ENCODE measurements around the gene ATXN1.

ATXN1 gene

GRCh38 chr6:16718356-16718755, 42.9 kb downstream of the ATXN1 start:
- TF ChIP-seq GATA2 (IDR thresholded peaks at IDR 0.05; ENCODE audit: low read depth, low read length) = no peak
- TF ChIP-seq GATA3 (IDR thresholded peaks at IDR 0.05; ENCODE audit: low read depth, low read length) = no peak

DNA sequence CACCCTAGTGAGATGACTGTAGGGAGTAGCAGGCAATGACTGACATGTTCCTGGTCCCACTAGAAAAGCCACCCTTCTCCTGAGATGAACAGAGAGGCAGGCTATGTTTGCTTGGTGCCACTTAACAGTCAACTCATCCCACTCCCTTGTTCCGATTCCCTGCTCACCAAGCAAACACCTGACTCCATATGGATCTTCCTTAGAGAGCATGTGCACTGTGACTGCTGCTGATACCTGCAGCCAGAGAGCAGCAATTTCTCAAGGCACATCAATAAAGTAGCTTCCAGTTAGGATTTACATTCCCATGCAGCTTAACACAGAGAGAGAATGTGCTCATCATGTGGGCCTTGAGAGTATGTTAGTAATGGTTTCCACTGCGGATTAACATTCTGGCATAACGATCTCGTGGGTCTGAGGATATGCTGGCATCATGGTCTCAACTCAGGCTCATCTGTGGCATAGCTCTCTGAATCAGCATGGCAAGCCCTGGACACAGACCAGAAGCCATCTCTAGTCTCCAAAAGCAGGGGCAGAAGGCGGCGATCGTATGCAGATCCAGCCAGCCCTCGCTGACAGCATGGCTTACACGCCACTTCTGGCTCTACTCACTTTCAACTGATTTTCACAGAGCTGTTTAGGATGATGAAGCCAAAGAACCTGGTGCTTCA, 43.9 kb downstream of the ATXN1 start:
- no peak for TF ChIP-seq GATA2 (IDR thresholded peaks at IDR 0.05; ENCODE audit: low read depth, low read length)
- TF ChIP-seq GATA3 (IDR thresholded peaks at IDR 0.05; ENCODE audit: low read depth, low read length) = no peak

- no peak for TF ChIP-seq GATA2 (IDR thresholded peaks at IDR 0.05; ENCODE audit: low read depth, low read length)
- TF ChIP-seq GATA3 (IDR thresholded peaks at IDR 0.05; ENCODE audit: low read depth, low read length) = no peak
Measured at GRCh38 chr6:16716321-16716858, 44.9 kb downstream of the ATXN1 start.

DNA sequence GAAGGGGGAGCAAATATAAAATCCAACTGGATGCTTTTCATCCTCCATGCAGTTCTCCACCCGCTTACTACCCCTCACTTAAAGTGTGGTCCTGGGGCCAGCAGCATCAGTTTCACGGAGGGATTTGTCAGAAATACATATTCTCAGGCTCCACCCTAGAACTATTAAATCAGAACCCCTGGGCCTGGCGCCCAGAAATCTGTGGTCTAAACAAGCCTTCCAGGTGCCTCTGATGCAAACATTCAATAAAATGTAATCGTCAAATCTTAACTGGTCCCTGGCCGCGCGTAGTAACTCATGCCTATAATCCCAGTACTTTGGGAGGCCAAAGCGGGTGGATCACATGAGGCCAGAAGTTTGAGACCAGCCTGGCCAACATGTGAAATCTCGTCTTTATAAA, 47.7 kb downstream of the ATXN1 start:
- TF ChIP-seq GATA3 (IDR thresholded peaks at IDR 0.05; ENCODE audit: low read depth, low read length) (no peak), GATA2 (IDR thresholded peaks at IDR 0.05; ENCODE audit: low read depth, low read length) (no peak)

- TF ChIP-seq GATA3 (IDR thresholded peaks at IDR 0.05; ENCODE audit: low read depth, low read length) (no peak), GATA2 (IDR thresholded peaks at IDR 0.05; ENCODE audit: low read depth, low read length) (no peak)
Measured at GRCh38 chr6:16712931-16713484, 48.3 kb downstream of the ATXN1 start.

DNA sequence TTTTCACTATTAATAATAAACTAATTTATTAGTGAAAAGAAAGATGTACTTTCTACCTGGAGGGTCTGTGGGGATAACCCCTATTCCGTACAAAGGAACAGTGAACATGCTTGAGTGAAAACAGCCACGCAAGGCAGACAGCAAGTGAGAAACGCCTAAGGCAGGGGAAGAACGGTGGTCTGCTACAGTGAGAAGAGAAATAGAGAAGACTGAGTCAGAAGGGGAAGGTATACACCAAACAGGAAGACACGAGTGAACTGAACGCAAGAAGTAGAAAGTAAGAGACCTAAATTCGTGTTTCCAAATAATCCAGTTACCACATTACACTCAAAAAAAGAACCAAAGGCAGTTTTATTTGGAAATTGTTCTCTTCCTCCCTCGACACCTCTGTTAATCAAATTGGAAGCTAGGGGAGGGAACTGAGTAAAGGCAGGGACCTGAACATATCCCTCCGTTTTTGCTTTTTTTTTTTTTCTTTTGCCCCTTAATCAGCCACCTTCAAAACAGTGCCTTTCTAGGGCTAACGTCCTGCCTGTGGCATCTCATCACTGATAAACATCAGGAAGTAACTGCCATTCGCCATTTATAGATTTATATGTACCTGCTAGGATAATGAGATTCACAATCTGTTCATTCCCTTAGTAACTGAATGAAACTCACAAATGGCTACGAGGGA, 48.9 kb downstream of the ATXN1 start:
- TF ChIP-seq GATA3 (IDR thresholded peaks at IDR 0.05; ENCODE audit: low read depth, low read length) (peak; percentile 37; the same call in 1 of the 2 replicates), GATA2 (IDR thresholded peaks at IDR 0.05; ENCODE audit: low read depth, low read length) (peak; percentile 63)

- no peak for TF ChIP-seq GATA3 (IDR thresholded peaks at IDR 0.05; ENCODE audit: low read depth, low read length)
- TF ChIP-seq GATA2 (IDR thresholded peaks at IDR 0.05; ENCODE audit: low read depth, low read length) = peak; percentile 29; the same call in 1 of the 2 replicates
Measured at GRCh38 chr6:16711546-16712254, 49.6 kb downstream of the ATXN1 start.

GRCh38 chr6:16706911-16707783, 54.1 kb downstream of the ATXN1 start:
- TF ChIP-seq GATA3 (IDR thresholded peaks at IDR 0.05; ENCODE audit: low read depth, low read length) = no peak
- no peak for TF ChIP-seq GATA2 (IDR thresholded peaks at IDR 0.05; ENCODE audit: low read depth, low read length)

DNA sequence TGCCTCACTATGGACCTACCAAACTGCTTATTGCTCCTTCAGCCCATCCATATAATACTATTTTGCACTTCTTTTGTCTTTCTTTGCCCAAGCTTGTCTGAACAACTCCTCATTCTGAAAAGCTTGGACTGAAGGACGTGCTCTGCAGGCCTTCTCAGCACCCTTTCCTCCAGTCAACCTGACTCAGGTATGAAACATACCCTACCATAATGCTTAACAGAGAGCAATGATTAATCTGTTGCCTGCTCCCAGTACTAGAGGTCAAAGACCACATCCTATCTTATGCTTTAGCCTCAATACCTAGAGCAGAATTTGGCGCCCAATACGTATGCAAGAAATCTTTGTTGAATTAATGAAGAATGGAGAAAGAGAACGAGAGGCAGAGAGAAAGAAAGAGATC, 55.2 kb downstream of the ATXN1 start:
- TF ChIP-seq GATA2 (IDR thresholded peaks at IDR 0.05; ENCODE audit: low read depth, low read length) (no peak), GATA3 (IDR thresholded peaks at IDR 0.05; ENCODE audit: low read depth, low read length) (no peak)

- TF ChIP-seq GATA2 (IDR thresholded peaks at IDR 0.05; ENCODE audit: low read depth, low read length) (no peak), GATA3 (IDR thresholded peaks at IDR 0.05; ENCODE audit: low read depth, low read length) (no peak)
Measured at GRCh38 chr6:16705081-16705993, 55.9 kb downstream of the ATXN1 start.

DNA sequence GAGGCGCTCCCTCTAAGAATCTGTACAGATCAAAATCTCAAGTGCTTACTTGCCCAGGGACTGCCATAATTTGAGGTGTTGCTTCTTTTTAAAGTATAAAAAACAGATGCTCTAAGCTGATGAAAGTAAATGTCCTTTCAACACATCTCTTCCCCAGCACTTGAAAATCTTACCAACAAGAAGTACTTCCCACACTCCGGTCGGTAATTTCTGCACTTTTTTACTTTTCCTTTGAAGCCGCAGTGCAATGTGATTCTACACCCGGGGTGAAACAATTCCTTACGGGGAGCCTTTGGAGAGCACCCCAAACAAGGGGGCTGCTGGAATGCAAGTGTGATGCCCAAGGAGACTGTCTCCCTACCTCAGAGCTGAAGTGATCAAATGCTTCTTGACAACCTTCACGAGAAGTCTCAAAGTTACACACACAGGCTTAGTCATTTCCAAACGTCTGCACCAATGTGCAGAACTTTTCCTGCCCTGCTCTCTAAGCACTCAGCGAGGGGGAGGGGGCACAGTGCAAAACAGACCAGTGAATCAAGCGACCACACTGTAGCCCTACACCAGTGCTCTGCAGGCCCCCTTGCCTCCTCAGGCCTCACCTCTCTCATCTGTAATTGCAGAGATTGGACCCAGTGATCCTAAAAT, 56.7 kb downstream of the ATXN1 start:
- TF ChIP-seq GATA3 (IDR thresholded peaks at IDR 0.05; ENCODE audit: low read depth, low read length) = no peak
- no peak for TF ChIP-seq GATA2 (IDR thresholded peaks at IDR 0.05; ENCODE audit: low read depth, low read length)

- TF ChIP-seq GATA3 (IDR thresholded peaks at IDR 0.05; ENCODE audit: low read depth, low read length) (no peak), GATA2 (IDR thresholded peaks at IDR 0.05; ENCODE audit: low read depth, low read length) (no peak)
Measured at GRCh38 chr6:16700916-16701234, 60.4 kb downstream of the ATXN1 start.
